GM12878 (cell line): ENCODE data around the gene TCP11L2. TPM values are rescaled to one million over a fixed set of nuclear protein-coding genes. Genes with fewer than 3 reads are reported as not detected.

ENCODE experiments used
- BMI1 ChIP-seq: fragments of 450-650 bp; IDR thresholded peaks from 2 replicates; pipeline ENCODE4 v1.6.1; 2016; ENCODE audit warnings: mild to moderate bottlenecking, moderate library complexity, borderline replicate concordance
- CBX3 ChIP-seq: fragments of 200-600 bp; sonication (generic); IDR thresholded peaks from 2 replicates; pipeline ENCODE4 v1.6.1; 2016; ENCODE audit warnings: low read depth, borderline replicate concordance
- HDAC2 ChIP-seq: fragments of 200-600 bp; sonication (generic); IDR thresholded peaks from 2 replicates; pipeline ENCODE4 v1.6.1; 2017
- IRF3 ChIP-seq: fragments of 450-650 bp; IDR thresholded peaks from 2 replicates; pipeline ENCODE4 v1.6.1; 2014; ENCODE audit warnings: mild to moderate bottlenecking
- PBX3 ChIP-seq: IDR thresholded peaks from 2 replicates; pipeline ENCODE4 v1.6.1; 2011; ENCODE audit warnings: mild to moderate bottlenecking, low read depth, low read length, moderate library complexity; ENCODE audit not compliant: insufficient replicate concordance
- TCF7 ChIP-seq: IDR thresholded peaks from 2 replicates; pipeline ENCODE4 v1.6.1; 2014; ENCODE audit warnings: antibody characterized with exemption, borderline replicate concordance
- ZNF384 ChIP-seq: IDR thresholded peaks from 2 replicates; pipeline ENCODE4 v1.6.1; 2012; ENCODE audit warnings: low read depth, mild to moderate bottlenecking, low read length, improper control_type of control experiment, borderline replicate concordance
- polyA plus RNA-seq, 11 experiments: library from polyadenylated mRNA; depleted of rRNA in 4 of 11; unstranded in 6 of 11; stranded (reverse) in 5 of 11; fragments of >200 nt; fragmentation: Nextera tagmentation in 4 of 11; fragmentation: Illumina TruSeq in 1 of 11; extraction: Ambion mirVana in 4 of 11; extraction: Trizol in 1 of 11; gene quantifications; 1 replicate in 1 of 11; 2 replicates in 10 of 11; pipeline versions ENCODE4 v1.2.1 to v1.2.3, GENCODE V29; 2011 to 2016; ENCODE audit warnings: inconsistent platforms in 2 of 11, missing spikeins in 2 of 11, low read depth in 1 of 11
- total RNA-seq, 4 experiments: library from RNA; depleted of rRNA in 3 of 4; stranded (reverse); fragments of >200 nt in 3 of 4; fragmentation: Illumina TruSeq in 1 of 4; extraction: Trizol in 1 of 4; gene quantifications; 2 replicates each; pipeline versions ENCODE4 v1.2.1 to v1.2.3, GENCODE V29; 2013 to 2021
- TF ChIP-seq, protein P1 (sequence below): IDR thresholded peaks from 2 replicates; pipeline ENCODE4 v1.6.1; 2011; ENCODE audit warnings: low read depth, low read length, improper control_type of control experiment, borderline replicate concordance

TCP11L2 gene
- total and polyA plus RNA-seq, 10 of the 15 experiments (the other 5 are each of a cell fraction or from before 2014, with no cell fraction given): 0.18 to 5.0 (median 0.90) TPM

DNA sequence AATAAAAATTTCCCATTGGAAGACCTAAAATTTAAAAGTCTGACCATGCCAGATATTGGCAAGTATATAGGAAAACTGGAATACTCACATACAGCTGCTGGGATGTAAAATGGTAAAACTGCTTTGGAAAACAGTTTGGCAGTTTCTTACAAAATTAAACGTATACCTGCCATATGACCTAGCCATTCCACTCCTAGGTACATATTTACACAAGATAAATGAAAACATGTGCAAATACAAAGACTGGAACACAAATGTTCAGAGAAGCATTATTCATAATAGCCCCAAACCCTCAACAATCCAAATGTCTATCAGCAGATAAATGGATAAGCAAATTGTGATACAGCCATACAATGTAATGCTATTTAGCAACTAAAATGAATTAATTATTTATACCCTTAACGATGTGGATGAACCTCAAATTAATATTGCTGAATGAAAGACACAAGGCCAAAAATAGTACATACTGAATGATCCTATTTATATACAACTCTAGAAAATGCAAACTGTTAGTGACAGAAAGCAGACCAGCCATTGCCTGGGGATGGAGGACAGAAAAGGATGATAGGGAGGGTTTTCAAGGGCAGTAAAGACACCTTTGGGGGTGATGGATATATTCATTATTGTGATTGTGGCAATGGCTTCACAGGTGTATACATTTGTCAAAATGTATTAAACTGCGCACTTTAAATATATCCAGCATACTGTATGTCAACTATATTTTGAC is 21.3 kb upstream of the TCP11L2 start (continued):
- TF ChIP-seq HDAC2 (no peak), ZNF384 (no peak), PBX3 (no peak), BMI1 (no peak), IRF3 (no peak), TCF7 (no peak), CBX3 (no peak)
- TF ChIP-seq, protein P1, sequence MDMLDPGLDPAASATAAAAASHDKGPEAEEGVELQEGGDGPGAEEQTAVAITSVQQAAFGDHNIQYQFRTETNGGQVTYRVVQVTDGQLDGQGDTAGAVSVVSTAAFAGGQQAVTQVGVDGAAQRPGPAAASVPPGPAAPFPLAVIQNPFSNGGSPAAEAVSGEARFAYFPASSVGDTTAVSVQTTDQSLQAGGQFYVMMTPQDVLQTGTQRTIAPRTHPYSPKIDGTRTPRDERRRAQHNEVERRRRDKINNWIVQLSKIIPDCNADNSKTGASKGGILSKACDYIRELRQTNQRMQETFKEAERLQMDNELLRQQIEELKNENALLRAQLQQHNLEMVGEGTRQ: no peak
